ENCODE results near the gene FAF1.

DNA sequence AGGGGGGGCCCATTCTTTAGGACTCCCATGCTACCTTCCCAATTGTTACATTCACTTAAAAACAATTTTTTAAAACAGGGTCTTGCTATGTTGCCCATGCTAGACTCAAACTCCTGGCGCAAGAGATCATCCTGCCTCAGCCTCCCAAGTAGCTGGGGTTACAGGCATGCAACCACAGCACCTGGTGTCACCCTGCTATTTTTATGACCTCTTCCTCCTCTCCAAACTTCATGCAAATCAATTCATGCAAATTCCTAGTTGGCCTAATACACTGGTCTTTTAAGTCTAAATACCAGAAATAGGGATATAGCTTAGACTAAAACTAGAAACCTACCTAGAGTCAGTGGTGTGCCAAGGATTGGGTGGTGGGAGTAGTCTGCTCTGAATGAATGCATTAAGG is 40.1 kb upstream of the FAF1 start:
- TF ChIP-seq, protein P1, sequence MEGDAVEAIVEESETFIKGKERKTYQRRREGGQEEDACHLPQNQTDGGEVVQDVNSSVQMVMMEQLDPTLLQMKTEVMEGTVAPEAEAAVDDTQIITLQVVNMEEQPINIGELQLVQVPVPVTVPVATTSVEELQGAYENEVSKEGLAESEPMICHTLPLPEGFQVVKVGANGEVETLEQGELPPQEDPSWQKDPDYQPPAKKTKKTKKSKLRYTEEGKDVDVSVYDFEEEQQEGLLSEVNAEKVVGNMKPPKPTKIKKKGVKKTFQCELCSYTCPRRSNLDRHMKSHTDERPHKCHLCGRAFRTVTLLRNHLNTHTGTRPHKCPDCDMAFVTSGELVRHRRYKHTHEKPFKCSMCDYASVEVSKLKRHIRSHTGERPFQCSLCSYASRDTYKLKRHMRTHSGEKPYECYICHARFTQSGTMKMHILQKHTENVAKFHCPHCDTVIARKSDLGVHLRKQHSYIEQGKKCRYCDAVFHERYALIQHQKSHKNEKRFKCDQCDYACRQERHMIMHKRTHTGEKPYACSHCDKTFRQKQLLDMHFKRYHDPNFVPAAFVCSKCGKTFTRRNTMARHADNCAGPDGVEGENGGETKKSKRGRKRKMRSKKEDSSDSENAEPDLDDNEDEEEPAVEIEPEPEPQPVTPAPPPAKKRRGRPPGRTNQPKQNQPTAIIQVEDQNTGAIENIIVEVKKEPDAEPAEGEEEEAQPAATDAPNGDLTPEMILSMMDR (IDR thresholded peaks at IDR 0.05) = no peak
- no peak for TF ChIP-seq POLR2A (IDR thresholded peaks at IDR 0.05)
